NAMALWA (cell line): ENCODE data around the gene KLHL29.

ENCODE experiments used
- DNase-seq: peaks from one replicate; pipeline ENCODE4 v3.0.0-alpha.2; 2015; ENCODE audit warnings: low spot score

The KLHL29 gene

GRCh38 chr2:23696752-23697045 is 311.7 kb downstream of the KLHL29 start:
- DNase-seq, result no peak

DNA sequence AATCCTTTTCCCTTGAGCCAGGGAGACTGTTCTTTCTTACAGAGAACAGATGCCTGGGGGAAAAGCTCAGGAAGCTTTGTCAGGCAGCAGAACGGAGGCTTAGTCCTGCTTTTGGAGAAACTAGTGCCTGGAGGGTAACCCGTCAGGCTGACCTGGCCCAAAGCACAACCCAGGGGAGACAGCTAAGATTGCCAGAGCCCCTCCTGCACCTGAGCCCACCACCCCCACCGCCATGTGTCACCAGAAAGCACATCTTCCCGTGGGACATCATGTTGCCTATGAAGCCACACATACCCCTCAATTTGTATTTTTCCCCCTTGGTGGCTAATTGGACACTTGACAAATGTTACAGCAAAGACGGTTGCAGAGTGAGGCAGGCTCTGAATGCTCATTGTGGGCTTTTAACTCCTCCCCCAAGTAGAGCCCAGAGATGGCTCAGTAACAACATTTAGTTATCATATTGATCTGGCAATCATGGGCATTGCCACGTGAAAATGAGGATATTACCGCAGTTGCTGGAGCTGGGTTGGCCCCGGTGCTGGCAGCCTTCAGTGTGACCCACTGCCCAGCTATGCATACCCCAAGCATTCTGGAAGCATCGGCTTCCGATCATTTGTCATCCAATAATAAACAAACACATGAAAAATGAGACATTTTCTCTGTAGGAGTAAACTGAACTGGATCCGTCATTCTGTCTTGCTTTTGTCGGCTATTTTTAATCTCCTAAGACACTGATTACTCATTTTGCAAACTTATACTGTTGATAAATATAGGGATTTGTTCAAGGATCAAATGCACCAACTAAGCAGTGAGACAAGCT is 312.5 kb downstream of the KLHL29 start:
- no peak for DNase-seq

- DNase-seq, result no peak
Measured at GRCh38 chr2:23698116-23698693, 313.2 kb downstream of the KLHL29 start.

- peak; percentile 48 for DNase-seq
Measured at GRCh38 chr2:23698721-23699579, 314.0 kb downstream of the KLHL29 start.

DNA sequence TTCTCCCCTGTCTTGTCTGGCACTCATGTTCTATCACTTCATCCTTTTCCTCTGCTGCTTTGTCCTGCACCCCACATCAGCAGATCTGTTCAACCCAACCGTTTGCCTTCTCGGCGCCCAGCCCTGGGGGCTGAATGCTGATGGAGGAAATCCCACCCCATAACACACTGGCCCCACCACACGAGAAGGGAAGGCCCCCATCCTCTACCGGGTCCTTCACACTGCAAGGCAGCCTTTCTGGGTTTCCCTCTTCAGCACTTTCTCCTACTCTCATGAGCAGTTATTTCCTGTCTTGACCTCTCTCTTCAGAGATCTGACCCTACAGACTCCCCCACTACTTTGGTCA is 314.6 kb downstream of the KLHL29 start:
- no peak for DNase-seq

- DNase-seq, result no peak
Measured at GRCh38 chr2:23700627-23701026, 315.6 kb downstream of the KLHL29 start.

DNA sequence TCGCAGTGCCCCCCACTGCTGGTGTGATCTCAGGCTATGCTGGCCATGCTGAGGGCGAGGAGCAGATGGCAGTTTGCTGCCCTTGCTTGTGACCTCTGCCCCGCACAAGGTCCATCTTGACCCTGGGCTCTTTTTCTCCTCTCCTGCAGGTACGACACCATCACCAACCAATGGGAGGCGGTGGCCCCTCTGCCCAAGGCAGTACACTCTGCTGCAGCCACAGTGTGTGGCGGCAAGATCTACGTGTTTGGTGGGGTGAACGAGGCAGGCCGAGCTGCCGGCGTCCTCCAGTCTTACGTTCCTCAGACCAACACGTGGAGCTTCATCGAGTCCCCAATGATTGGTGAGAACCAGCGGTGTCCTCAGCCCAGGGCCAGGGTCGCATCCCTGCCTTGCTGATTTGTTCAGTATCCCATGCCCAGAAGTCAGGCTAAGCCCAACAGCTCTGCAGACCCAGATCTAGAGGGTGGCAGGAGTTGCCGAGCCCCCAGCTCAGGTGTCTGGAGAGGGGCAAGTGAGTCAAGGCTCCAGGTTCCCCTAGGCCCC is 318.1 kb downstream of the KLHL29 start:
- no peak for DNase-seq

- no peak for DNase-seq
Measured at GRCh38 chr2:23703583-23704385, 318.8 kb downstream of the KLHL29 start.

- no peak for DNase-seq
Measured at GRCh38 chr2:23705771-23706612, 321.0 kb downstream of the KLHL29 start.

GRCh38 chr2:23706613-23707078 is 321.7 kb downstream of the KLHL29 start:
- DNase-seq, result no peak

GRCh38 chr2:23707096-23707495 is 322.1 kb downstream of the KLHL29 start:
- no peak for DNase-seq

DNA sequence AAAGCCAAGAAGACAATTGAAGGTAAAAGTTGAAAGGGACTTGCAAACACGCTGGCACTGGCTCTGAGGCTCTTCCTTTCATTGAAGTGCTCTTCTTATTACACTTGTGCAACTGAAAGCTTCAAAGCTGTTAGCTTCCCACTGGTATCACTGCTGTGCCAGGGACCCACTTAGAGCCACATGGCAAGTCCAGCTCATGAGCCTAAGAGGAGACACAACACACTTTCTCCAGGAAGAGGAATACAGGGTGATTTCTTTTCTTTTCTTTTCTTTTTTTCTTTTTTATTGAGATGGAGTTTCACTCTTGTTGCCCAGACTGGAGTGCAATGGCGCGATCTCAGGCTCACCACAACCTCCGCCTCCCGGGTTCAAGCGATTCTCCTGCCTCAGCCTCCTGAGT is 323.8 kb downstream of the KLHL29 start:
- DNase-seq, result no peak

DNA sequence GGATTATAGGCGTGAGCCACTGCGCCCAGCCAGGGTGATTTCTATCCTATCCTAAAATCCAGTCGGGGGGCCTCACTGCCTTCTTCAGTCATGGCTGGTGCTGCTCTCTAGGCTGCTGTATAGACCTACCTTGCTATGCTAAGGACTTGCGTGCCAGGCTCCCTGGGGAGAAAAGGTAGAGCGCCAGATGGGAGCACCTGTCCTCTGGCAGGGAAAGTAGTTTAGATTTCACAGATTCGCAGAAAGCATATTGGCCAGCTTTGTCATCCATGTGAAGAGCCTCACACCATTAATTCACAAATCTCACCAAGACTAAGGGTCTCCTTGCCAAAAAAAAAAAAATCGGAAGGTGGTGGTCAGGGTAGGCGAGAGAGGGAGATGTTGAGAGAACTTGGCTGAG is 324.3 kb downstream of the KLHL29 start:
- no peak for DNase-seq

- no peak for DNase-seq
Measured at GRCh38 chr2:23711979-23712755, 327.2 kb downstream of the KLHL29 start.

DNA sequence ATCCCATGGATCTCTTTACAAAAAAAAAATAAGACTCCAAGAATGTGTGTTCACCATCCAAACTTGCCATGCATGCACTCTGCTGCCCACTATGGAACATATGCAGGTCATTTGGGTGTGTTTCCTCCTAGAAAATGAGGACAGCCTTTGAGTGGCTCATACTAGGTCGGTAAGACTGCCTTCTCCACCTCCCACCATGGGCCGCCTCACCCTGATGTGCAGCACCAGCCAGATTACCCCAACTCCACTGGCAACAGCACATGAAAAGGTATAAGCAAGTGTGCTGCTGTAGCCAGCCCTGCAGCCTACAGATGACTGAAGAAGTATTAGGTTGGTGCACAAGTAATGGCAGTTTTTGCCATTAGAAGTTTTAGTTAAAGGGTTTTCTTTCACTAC is 327.8 kb downstream of the KLHL29 start:
- no peak for DNase-seq

GRCh38 chr2:23713351-23713750 is 328.4 kb downstream of the KLHL29 start:
- DNase-seq, result no peak

DNA sequence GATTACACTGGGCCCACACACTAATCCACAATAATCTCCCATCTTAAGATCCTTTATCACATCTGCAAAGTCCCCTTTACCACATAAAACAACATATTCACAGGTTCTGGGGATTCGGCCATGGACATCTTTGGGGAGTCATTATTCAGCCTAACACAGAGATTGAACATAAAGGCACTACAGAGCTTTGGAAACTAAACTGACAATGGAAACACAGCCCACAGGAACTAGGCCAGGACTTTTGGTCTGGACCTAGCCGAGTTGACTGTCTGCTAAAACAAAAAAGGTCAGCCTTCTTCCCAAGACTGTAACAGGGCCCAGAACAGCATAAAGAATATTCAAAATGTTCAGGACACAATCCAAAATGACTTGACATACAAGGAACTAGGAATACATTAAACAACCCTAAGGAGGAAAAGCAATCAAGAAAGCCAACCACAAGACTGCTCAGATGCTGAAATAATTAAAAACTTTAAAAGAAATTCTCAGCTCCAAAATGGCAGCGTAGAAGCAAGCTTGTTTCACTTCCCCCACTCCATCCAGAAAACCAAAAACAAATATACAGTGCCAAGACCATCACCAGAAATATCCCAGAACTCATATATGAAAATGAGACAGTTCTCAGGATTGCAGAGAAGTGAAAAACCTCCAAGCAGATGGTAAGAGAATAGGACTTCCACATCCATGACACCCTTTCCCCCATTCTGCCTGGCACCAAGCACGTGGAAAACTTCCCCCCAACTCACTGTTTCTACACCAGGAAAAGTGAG is 334.1 kb downstream of the KLHL29 start:
- no peak for DNase-seq

DNA sequence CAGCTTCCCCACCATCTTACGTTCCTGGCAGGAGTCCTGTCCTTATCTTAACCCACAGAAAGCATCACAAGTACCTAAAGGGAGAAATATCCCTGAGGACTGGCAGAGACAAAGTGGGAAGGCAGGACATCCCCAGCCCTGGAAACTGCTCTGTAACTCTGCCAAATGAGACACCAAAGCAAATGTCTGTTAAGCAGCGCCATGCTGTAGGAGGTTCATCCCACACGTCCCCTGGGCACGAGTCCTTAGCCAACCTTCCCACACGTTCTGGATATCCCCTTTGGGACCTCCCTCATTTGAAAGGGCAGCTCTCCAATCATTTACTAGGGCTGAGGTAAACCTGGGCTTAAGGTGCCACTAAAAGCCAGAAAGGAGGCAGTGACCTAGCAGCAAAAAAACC is 334.7 kb downstream of the KLHL29 start:
- no peak for DNase-seq

GRCh38 chr2:23720705-23721453 is 335.9 kb downstream of the KLHL29 start:
- DNase-seq, result no peak
